GM23338 (cell line): ENCODE data around the gene CDH15. TPM values are rescaled to one million over a fixed set of nuclear protein-coding genes. Genes with fewer than 3 reads are reported as not detected.

Source experiments
- ATAC-seq: fragments of 200-7000 bp; cut with Tn5 transposase; 3 replicates; pipeline ENCODE4 v1.9.1; 2020
- DNase-seq: peaks from one replicate; pipeline ENCODE4 v3.0.0-alpha.2; 2015; ENCODE audit warnings: low spot score
- H2AFZ ChIP-seq: fragments of 200-600 bp; sonication (generic); 2 replicates; pipeline ENCODE4 v1.8.0; 2016; ENCODE audit warnings: antibody characterized with exemption, mild to moderate bottlenecking, moderate library complexity
- H3F3A ChIP-seq: fragments of 200-600 bp; sonication (generic); replicated peaks from 2 replicates; pipeline ENCODE4 v1.8.0; 2017; ENCODE audit warnings: antibody characterized with exemption, mixed run types, low read depth
- H3K27ac ChIP-seq: fragments of 200-600 bp; sonication (generic); 2 replicates; pipeline ENCODE4 v1.6.1; 2016; ENCODE audit warnings: low read depth
- H3K27me3 ChIP-seq: fragments of 200-600 bp; sonication (generic); 2 replicates; pipeline ENCODE4 v1.8.0; 2016; ENCODE audit warnings: mild to moderate bottlenecking, mixed run types, moderate library complexity; ENCODE audit not compliant: insufficient read depth
- H3K36me3 ChIP-seq: fragments of 200-600 bp; sonication (generic); 2 replicates; pipeline ENCODE4 v1.8.0; 2016; ENCODE audit warnings: mild to moderate bottlenecking; ENCODE audit not compliant: insufficient read depth
- H3K4me1 ChIP-seq: fragments of 200-600 bp; sonication (generic); 2 replicates; pipeline ENCODE4 v1.8.0; 2016; ENCODE audit warnings: mild to moderate bottlenecking, moderate library complexity; ENCODE audit not compliant: insufficient read depth
- H3K4me2 ChIP-seq: fragments of 200-600 bp; sonication (generic); 2 replicates; pipeline ENCODE4 v1.7.1; 2017; ENCODE audit warnings: mixed run types
- H3K4me3 ChIP-seq: fragments of 200-600 bp; sonication (generic); 2 replicates; pipeline ENCODE4 v1.6.1; 2016; ENCODE audit warnings: mixed run types
- H3K79me2 ChIP-seq: fragments of 200-600 bp; sonication (generic); replicated peaks from 2 replicates; pipeline ENCODE4 v1.8.0; 2017; ENCODE audit warnings: mild to moderate bottlenecking; ENCODE audit not compliant: insufficient read depth
- H3K9me2 ChIP-seq: fragments of 200-600 bp; sonication (generic); 2 replicates; pipeline ENCODE4 v1.8.0; 2017; ENCODE audit not compliant: insufficient read depth
- H4K20me1 ChIP-seq: fragments of 200-600 bp; sonication (generic); replicated peaks from 2 replicates; pipeline ENCODE4 v1.8.0; 2017; ENCODE audit warnings: mild to moderate bottlenecking; ENCODE audit not compliant: insufficient read depth
- H3K27ac Mint-ChIP-seq: 2 replicates; pipeline ENCODE4 v1.8.0; 2020; ENCODE audit warnings: inconsistent platforms, mild to moderate bottlenecking, moderate library complexity, mixed read lengths
- H3K27me3 Mint-ChIP-seq: 3 replicates; pipeline ENCODE4 v1.8.0; 2022; ENCODE audit warnings: low read depth, mild to moderate bottlenecking, moderate library complexity, mixed read lengths, inconsistent platforms; ENCODE audit not compliant: insufficient read depth, poor library complexity
- H3K36me3 Mint-ChIP-seq: 3 replicates; pipeline ENCODE4 v1.8.0; 2021; ENCODE audit warnings: low read depth, mild to moderate bottlenecking, inconsistent platforms, moderate library complexity, mixed read lengths
- H3K4me1 Mint-ChIP-seq: 3 replicates; pipeline ENCODE4 v1.8.0; 2020; ENCODE audit warnings: mild to moderate bottlenecking, inconsistent platforms, mixed read lengths
- H3K4me3 Mint-ChIP-seq: 3 replicates; pipeline ENCODE4 v1.8.0; 2021; ENCODE audit warnings: moderate library complexity, mild to moderate bottlenecking, inconsistent platforms, mixed read lengths
- H3K9me3 Mint-ChIP-seq: 3 replicates; pipeline ENCODE4 v1.8.0; 2020; ENCODE audit warnings: moderate library complexity, mild to moderate bottlenecking, inconsistent platforms, mixed read lengths
- CREB1 ChIP-seq: fragments of 250-450 bp; sonication (Bioruptor Pico); IDR thresholded peaks from 2 replicates; pipeline ENCODE4 v1.5.0; 2020; ENCODE audit warnings: low read depth, mild to moderate bottlenecking, moderate library complexity
- JUNB ChIP-seq: IDR thresholded peaks from one replicate; pipeline ENCODE4 v1.6.1; 2016; ENCODE audit warnings: antibody characterized with exemption; ENCODE audit not compliant: unreplicated experiment
- ZNF114 ChIP-seq: fragments of 250-450 bp; sonication (Bioruptor Pico); IDR thresholded peaks from 2 replicates; pipeline ENCODE4 v1.5.0; 2020; ENCODE audit warnings: mild to moderate bottlenecking, moderate library complexity
- polyA plus RNA-seq: library from polyadenylated mRNA; unstranded; fragments of >200 nt; fragmentation: Nextera tagmentation; extraction: Ambion mirVana; gene quantifications from 2 replicates; pipeline ENCODE4 v1.2.1, GENCODE V29; 2016
- total RNA-seq: library from RNA; depleted of rRNA; stranded (reverse); fragments of >200 nt; shearing (Covaris generic); gene quantifications from 2 replicates; pipeline ENCODE4 v1.2.3, GENCODE V29; 2014
- TF ChIP-seq, protein P1 (sequence below): IDR thresholded peaks from 2 replicates; pipeline ENCODE4 v1.6.1; 2016; ENCODE audit warnings: antibody characterized with exemption
- TF ChIP-seq, protein P2 (sequence below), 2 experiments: fragments of 200-600 bp in 1 of 2; sonication (generic) in 1 of 2; conservative IDR thresholded peaks; 2 replicates each; pipeline versions ENCODE4 v1.5.1 to v1.6.1; 2016 to 2017; ENCODE audit warnings: antibody characterized with exemption in 2 of 2, low read depth in 2 of 2, mild to moderate bottlenecking in 2 of 2, moderate library complexity in 1 of 2
- TF ChIP-seq, protein P3 (sequence below): fragments of 250-450 bp; sonication (Bioruptor Pico); IDR thresholded peaks from 2 replicates; pipeline ENCODE4 v1.5.0; 2020; ENCODE audit warnings: mild to moderate bottlenecking, moderate library complexity

The CDH15 gene
- total and polyA plus RNA-seq, 2 experiments from 2014 or later, result 0.61 to 1.0 TPM

DNA sequence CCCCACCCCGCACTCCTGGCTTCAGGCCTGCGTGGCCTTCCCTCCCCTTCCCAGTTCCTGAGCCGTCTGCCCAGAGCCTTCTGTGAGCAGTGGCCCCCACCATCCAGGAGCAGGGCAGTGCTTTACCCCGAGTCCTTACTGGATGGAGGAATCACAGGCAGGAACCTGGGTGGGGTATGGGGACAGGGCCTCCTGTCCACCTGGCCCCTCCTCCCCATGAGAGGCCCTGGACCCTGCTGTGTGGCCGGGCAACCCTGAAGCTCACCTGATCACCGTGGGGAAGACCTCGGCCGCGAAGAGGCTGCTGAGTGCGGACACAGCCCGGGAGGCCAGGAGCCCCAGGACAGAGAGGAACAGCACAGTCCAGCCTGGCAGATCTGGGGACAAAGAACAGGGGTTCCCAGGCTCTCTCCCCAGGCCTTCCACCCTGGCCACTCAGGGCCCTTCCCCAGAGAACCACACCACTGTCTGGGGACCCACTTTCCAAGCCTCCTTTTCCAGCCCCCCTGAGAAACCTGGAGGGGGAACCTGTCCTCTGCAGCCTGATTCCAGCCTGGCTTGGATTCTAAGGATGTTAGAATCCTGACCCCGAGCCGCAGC lies 25.6 kb downstream of the CDH15 start:
- H3K27ac Mint-ChIP-seq, result no peak overlapping the region
- H3K27ac ChIP-seq, result no peak overlapping the region
- H2AFZ ChIP-seq, result no peak overlapping the region
- H3K36me3 ChIP-seq, result no peaks in the 10 kb centered on the region
- H3K79me2 ChIP-seq, result no peaks in the 10 kb centered on the region
- H3K4me1 ChIP-seq, result peaks cover 7% of the 10 kb centered on the region; the same call in 1 of the 2 replicates
- peaks cover 13% of the 10 kb centered on the region for H3K27me3 ChIP-seq
- no peak overlapping the region for H3K4me3 ChIP-seq
- ATAC-seq (no peak), DNase-seq (no peak)
- H3F3A ChIP-seq, result no peaks in the 10 kb centered on the region
- no peaks in the 10 kb centered on the region for H4K20me1 ChIP-seq
- TF ChIP-seq, protein P1, sequence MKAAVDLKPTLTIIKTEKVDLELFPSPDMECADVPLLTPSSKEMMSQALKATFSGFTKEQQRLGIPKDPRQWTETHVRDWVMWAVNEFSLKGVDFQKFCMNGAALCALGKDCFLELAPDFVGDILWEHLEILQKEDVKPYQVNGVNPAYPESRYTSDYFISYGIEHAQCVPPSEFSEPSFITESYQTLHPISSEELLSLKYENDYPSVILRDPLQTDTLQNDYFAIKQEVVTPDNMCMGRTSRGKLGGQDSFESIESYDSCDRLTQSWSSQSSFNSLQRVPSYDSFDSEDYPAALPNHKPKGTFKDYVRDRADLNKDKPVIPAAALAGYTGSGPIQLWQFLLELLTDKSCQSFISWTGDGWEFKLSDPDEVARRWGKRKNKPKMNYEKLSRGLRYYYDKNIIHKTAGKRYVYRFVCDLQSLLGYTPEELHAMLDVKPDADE, result no peak
- TF ChIP-seq CREB1, result no peak
- no peak for TF ChIP-seq ZNF114 (CRISPR knock-in tag)
- TF ChIP-seq, protein P2, sequence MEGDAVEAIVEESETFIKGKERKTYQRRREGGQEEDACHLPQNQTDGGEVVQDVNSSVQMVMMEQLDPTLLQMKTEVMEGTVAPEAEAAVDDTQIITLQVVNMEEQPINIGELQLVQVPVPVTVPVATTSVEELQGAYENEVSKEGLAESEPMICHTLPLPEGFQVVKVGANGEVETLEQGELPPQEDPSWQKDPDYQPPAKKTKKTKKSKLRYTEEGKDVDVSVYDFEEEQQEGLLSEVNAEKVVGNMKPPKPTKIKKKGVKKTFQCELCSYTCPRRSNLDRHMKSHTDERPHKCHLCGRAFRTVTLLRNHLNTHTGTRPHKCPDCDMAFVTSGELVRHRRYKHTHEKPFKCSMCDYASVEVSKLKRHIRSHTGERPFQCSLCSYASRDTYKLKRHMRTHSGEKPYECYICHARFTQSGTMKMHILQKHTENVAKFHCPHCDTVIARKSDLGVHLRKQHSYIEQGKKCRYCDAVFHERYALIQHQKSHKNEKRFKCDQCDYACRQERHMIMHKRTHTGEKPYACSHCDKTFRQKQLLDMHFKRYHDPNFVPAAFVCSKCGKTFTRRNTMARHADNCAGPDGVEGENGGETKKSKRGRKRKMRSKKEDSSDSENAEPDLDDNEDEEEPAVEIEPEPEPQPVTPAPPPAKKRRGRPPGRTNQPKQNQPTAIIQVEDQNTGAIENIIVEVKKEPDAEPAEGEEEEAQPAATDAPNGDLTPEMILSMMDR (conservative IDR thresholded peaks at IDR 0.05; ENCODE audit: low read depth in 2 of 2), result no peak
- no peak for TF ChIP-seq JUNB
- H3K4me2 ChIP-seq, result no peak overlapping the region
- no peaks in the 10 kb centered on the region for H3K9me2 ChIP-seq
- H3K36me3 Mint-ChIP-seq, result no peaks in the 10 kb centered on the region
- H3K9me3 Mint-ChIP-seq, result no peaks in the 10 kb centered on the region
- peaks cover 5% of the 10 kb centered on the region; the same call in 1 of the 3 replicates for H3K4me1 Mint-ChIP-seq
- H3K4me3 Mint-ChIP-seq, result no peak overlapping the region
- peaks cover 19% of the 10 kb centered on the region for H3K27me3 Mint-ChIP-seq

DNA sequence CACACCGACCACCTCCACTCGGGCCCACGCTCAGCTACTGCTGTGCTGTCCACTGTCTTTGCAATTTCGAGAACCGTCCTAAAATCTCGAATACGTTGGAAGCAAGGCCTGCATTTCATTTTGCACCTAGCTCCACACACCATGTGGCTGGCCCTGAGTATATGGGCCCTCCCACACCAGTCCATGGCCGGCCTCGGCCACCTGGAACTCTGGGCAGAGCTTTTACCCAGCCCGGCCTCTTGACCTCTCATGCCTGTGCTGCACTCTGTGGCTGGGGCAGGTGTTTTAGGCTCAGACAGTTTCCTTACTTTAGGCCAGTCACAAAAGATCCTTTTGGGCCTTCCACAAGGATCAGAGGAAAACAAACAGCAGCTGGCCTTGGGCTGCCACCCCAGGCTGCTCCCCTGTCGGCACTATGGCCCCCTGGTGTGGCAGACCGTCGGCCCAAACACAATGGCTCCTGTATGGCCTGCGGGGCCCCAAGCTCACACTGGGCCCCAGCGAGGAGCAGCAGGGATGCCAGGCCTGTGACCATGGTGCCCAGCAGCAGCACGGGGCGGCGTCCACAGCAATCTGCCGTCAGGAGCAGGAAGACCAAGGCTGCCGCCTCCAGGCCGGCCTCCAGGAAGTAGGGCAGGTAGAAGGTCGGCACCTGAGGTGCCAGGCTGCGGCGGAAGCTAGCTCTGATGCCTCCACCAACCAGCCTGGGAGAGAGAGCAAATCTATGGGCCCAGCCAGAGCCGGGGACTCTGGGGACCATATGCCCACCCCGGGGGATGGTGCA lies 26.3 kb downstream of the CDH15 start:
- H4K20me1 ChIP-seq, result no peaks in the 10 kb centered on the region
- H3K4me3 ChIP-seq, result no peak overlapping the region
- H3K9me2 ChIP-seq, result no peaks in the 10 kb centered on the region
- Mint-ChIP-seq H3K4me1 (peaks cover 5% of the 10 kb centered on the region; the same call in 2 of the 3 replicates), H3K27me3 (peaks cover 25% of the 10 kb centered on the region), H3K27ac (no peak overlapping the region), H3K9me3 (peaks cover 3% of the 10 kb centered on the region; the same call in 2 of the 3 replicates), H3K4me3 (no peak overlapping the region), H3K36me3 (peaks cover 2% of the 10 kb centered on the region; the same call in 1 of the 3 replicates)
- DNase-seq (no peak), ATAC-seq (no peak)
- 0 out of 2 replicates have a peak, but pooled peaks cover 3% of the 10 kb centered on the region for H3F3A ChIP-seq
- no peak overlapping the region for H2AFZ ChIP-seq
- H3K27ac ChIP-seq, result no peak overlapping the region
- H3K4me2 ChIP-seq, result no peak overlapping the region
- no peaks in the 10 kb centered on the region for H3K36me3 ChIP-seq
- no peaks in the 10 kb centered on the region for H3K79me2 ChIP-seq
- peaks cover 20% of the 10 kb centered on the region for H3K27me3 ChIP-seq
- H3K4me1 ChIP-seq, result peaks cover 7% of the 10 kb centered on the region; the same call in 1 of the 2 replicates
- no peak for TF ChIP-seq CREB1
- TF ChIP-seq, protein P1, result no peak
- TF ChIP-seq, protein P3, sequence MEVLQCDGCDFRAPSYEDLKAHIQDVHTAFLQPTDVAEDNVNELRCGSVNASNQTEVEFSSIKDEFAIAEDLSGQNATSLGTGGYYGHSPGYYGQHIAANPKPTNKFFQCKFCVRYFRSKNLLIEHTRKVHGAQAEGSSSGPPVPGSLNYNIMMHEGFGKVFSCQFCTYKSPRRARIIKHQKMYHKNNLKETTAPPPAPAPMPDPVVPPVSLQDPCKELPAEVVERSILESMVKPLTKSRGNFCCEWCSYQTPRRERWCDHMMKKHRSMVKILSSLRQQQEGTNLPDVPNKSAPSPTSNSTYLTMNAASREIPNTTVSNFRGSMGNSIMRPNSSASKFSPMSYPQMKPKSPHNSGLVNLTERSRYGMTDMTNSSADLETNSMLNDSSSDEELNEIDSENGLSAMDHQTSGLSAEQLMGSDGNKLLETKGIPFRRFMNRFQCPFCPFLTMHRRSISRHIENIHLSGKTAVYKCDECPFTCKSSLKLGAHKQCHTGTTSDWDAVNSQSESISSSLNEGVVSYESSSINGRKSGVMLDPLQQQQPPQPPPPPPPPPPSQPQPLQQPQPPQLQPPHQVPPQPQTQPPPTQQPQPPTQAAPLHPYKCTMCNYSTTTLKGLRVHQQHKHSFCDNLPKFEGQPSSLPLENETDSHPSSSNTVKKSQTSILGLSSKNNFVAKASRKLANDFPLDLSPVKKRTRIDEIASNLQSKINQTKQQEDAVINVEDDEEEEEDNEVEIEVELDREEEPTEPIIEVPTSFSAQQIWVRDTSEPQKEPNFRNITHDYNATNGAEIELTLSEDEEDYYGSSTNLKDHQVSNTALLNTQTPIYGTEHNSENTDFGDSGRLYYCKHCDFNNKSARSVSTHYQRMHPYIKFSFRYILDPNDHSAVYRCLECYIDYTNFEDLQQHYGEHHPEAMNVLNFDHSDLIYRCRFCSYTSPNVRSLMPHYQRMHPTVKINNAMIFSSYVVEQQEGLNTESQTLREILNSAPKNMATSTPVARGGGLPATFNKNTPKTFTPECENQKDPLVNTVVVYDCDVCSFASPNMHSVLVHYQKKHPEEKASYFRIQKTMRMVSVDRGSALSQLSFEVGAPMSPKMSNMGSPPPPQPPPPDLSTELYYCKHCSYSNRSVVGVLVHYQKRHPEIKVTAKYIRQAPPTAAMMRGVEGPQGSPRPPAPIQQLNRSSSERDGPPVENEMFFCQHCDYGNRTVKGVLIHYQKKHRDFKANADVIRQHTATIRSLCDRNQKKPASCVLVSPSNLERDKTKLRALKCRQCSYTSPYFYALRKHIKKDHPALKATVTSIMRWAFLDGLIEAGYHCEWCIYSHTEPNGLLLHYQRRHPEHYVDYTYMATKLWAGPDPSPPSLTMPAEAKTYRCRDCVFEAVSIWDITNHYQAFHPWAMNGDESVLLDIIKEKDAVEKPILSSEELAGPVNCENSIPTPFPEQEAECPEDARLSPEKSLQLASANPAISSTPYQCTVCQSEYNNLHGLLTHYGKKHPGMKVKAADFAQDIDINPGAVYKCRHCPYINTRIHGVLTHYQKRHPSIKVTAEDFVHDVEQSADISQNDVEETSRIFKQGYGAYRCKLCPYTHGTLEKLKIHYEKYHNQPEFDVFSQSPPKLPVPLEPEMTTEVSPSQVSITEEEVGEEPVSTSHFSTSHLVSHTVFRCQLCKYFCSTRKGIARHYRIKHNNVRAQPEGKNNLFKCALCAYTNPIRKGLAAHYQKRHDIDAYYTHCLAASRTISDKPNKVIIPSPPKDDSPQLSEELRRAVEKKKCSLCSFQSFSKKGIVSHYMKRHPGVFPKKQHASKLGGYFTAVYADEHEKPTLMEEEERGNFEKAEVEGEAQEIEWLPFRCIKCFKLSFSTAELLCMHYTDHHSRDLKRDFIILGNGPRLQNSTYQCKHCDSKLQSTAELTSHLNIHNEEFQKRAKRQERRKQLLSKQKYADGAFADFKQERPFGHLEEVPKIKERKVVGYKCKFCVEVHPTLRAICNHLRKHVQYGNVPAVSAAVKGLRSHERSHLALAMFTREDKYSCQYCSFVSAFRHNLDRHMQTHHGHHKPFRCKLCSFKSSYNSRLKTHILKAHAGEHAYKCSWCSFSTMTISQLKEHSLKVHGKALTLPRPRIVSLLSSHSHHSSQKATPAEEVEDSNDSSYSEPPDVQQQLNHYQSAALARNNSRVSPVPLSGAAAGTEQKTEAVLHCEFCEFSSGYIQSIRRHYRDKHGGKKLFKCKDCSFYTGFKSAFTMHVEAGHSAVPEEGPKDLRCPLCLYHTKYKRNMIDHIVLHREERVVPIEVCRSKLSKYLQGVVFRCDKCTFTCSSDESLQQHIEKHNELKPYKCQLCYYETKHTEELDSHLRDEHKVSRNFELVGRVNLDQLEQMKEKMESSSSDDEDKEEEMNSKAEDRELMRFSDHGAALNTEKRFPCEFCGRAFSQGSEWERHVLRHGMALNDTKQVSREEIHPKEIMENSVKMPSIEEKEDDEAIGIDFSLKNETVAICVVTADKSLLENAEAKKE (CRISPR knock-in tag), result no peak
